ENCODE data around the gene ITPR1. TPM values are rescaled to one million over a fixed set of nuclear protein-coding genes. Genes with fewer than 3 reads are reported as not detected.

Gene ITPR1
- total and polyA plus RNA-seq, 12 donors = 9.7 to 40.3 (median 18.8) TPM

- WGBS, 2 donors = 87 to 89% methylated on average over 16 of the region's 16 CpGs
- ATAC-seq (no peak), DNase-seq (no peak)
- Histone ChIP-seq H3K27me3 (no peaks in the 10 kb centered on the region), H3K4me1 (peaks cover 8 to 85% (median 38%) of the 10 kb centered on the region in 9 donors), H3K27ac (peak overlapping the region in 3 of 10 donors; percentile 8 to 94 (median 81)), H3K4me3 (no peak overlapping the region), H3K36me3 (peaks cover 0 to 9% (median 0%) of the 10 kb centered on the region in 9 donors), H3K9me3 (no peaks in the 10 kb centered on the region)
- TF ChIP-seq CTCF (IDR thresholded peaks at IDR 0.05) = no peak
- intact Hi-C loops (cut with DNase I) = loop anchor here in 1 of 10 donors (10.0 kb wide), 1 partner anchor 106 kb away; no protein-coding TSS in a partner anchor
Measured at GRCh38 chr3:4748701-4749378, 255.7 kb downstream of the ITPR1 start.

- ATAC-seq = no peak
- 90% methylated on average over 5 of the region's 5 CpGs for WGBS, 2 donors
- Histone ChIP-seq H3K27me3 (no peaks in the 10 kb centered on the region), H3K9me3 (no peaks in the 10 kb centered on the region), H3K4me1 (peaks cover 8 to 84% (median 37%) of the 10 kb centered on the region in 9 donors), H3K27ac (peak overlapping the region in 9 of 10 donors; percentile 67 to 94 (median 81)), H3K36me3 (peaks cover 0 to 9% (median 0%) of the 10 kb centered on the region in 9 donors), H3K4me3 (no peak overlapping the region)
- intact Hi-C loops (cut with DNase I) = loop anchor here in 2 of 10 donors (5.0 to 10.0 kb wide), 2 partner anchors 78 to 105 kb away; no protein-coding TSS in a partner anchor
- no peak for TF ChIP-seq CTCF (IDR thresholded peaks at IDR 0.05)
- no peak for DNase-seq
Measured at GRCh38 chr3:4749567-4750002, 256.4 kb downstream of the ITPR1 start.

GRCh38 chr3:4750306-4750968 is 257.3 kb downstream of the ITPR1 start:
- DNase-seq (peak in 1 of 2 donors; percentile 60), ATAC-seq (peak; percentile 53 to 84 (median 66))
- Histone ChIP-seq H3K4me1 (peaks cover 8 to 86% (median 42%) of the 10 kb centered on the region in 9 donors), H3K4me3 (peak overlapping the region in 6 of 10 donors; percentile 8 to 28 (median 22)), H3K36me3 (peaks cover 0 to 8% (median 0%) of the 10 kb centered on the region in 9 donors), H3K9me3 (no peaks in the 10 kb centered on the region), H3K27me3 (no peaks in the 10 kb centered on the region), H3K27ac (peak overlapping the region; percentile 32 to 94 (median 81))
- intact Hi-C loops (cut with DNase I) = loop anchor here in 1 of 10 donors (5.0 kb wide), 1 partner anchor 77 kb away; no protein-coding TSS in a partner anchor
- 17 to 18% methylated on average over 7 of the region's 7 CpGs for WGBS, 2 donors
- no peak for TF ChIP-seq CTCF (IDR thresholded peaks at IDR 0.05)

GRCh38 chr3:4751029-4751501 is 257.9 kb downstream of the ITPR1 start:
- Histone ChIP-seq H3K27me3 (no peaks in the 10 kb centered on the region), H3K4me1 (peaks cover 8 to 79% (median 43%) of the 10 kb centered on the region in 9 donors), H3K9me3 (no peaks in the 10 kb centered on the region), H3K4me3 (peak overlapping the region in 6 of 10 donors; percentile 8 to 28 (median 22)), H3K27ac (peak overlapping the region; percentile 32 to 94 (median 81)), H3K36me3 (peaks cover 0 to 8% (median 0%) of the 10 kb centered on the region in 9 donors)
- no peak for TF ChIP-seq CTCF (IDR thresholded peaks at IDR 0.05)
- 53 to 58% methylated on average over 7 of the region's 7 CpGs for WGBS, 2 donors
- intact Hi-C loops (cut with DNase I) = loop anchor here in 2 of 10 donors (1.0 to 5.0 kb wide), 2 partner anchors 10 to 76 kb away; no protein-coding TSS in a partner anchor
- DNase-seq (no peak), ATAC-seq (peak in 4 of 8 donors; percentile 2 to 25 (median 16))

Measured in heart right ventricle (tissue), 16 donors.